GM18909 (cell line): ENCODE measurements around the gene FAM8A1.

Experiments
- ATAC-seq: cut with Tn5 transposase; IDR thresholded peaks from one replicate; pipeline ENCODE4 v1.9.1; 2021; ENCODE audit warnings: mild to moderate bottlenecking; ENCODE audit not compliant: unreplicated experiment, poor library complexity

The FAM8A1 gene

GRCh38 chr6:17653198-17653882 lies 53.2 kb downstream of the FAM8A1 start:
- no peak for ATAC-seq

DNA sequence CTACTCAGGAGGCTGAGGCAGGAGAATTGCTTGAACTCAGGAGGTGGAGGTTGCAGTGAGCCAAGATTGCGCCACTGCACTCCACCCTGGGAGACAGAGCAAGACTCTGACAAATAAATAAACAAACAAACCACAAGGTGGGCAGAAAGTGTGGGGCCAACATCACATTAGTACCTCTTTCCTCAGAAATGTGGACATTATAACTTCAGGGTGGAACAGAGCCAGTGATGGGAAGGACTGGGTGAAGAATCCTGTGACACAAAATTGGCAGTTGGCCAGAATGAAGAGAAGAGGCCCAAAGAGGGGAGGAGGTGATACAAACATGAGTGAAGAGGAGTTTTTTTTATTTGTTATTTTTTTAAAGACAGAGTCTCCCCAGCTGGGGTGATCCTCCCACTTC lies 56.0 kb downstream of the FAM8A1 start:
- no peak for ATAC-seq

- no peak for ATAC-seq
Observed at GRCh38 chr6:17656644-17657043, 56.5 kb downstream of the FAM8A1 start.
